NCI-H748 (cell line): ENCODE results near the gene ATP13A5.

ENCODE experiments used
- DNase-seq: peaks from one replicate; lab custom pipeline; 2025; ENCODE audit not compliant: unreplicated experiment; lab: John Stamatoyannopoulos, UW

The ATP13A5 gene

DNA sequence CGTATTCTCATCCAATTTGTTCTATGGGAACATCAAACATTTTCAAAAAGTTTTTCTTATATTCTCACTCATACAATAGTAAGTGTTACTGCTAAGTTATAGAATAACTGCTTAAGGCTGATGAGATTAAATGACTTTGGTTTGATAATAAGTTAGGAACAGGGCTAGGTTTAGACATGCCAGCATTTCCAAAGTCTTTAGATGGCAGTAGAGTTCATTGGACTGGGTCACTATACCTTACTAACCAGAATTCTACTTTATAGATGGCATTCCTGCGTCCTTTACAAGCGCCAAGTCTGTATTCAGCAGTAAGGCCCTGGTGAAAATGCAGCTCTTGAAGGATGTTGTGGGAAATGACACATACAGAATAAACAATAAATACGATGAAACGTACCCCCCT, 115.8 kb downstream of the ATP13A5 start:
- DNase-seq, result no peak

- no peak for DNase-seq
Observed at GRCh38 chr3:193261970-193262369, 116.6 kb downstream of the ATP13A5 start.

DNA sequence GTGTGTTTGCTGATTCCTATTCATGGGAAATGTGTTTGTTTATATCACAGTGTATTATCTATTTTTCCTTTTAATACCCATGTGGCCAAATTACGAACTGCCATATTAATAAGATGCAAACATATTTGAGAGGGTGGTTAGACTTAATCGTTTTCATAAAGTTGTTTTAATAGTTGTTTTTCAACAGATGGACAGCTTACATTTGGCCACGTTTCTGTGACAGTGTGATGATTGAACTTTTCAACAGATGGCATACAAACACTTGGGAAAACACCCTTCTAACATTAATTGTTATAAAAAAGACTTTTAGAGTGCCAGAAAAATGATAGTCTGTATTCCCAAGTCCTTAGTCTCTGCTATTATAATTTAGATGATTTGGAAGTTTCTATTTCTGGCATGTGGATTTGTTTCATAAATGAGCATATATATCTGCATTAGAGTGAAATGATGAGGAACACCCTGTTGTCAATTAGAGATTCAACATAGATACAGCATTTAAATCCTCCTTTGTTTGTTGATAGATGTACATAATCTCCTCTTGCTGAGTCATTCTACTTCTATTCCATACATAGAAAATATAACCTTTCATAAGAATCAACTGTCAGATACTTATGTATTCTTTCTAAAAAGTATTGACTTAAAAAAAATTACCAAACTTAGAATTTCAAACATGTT, 124.4 kb downstream of the ATP13A5 start:
- DNase-seq, result no peak

- DNase-seq, result no peak
Observed at GRCh38 chr3:193250492-193250891, 128.1 kb downstream of the ATP13A5 start.

DNA sequence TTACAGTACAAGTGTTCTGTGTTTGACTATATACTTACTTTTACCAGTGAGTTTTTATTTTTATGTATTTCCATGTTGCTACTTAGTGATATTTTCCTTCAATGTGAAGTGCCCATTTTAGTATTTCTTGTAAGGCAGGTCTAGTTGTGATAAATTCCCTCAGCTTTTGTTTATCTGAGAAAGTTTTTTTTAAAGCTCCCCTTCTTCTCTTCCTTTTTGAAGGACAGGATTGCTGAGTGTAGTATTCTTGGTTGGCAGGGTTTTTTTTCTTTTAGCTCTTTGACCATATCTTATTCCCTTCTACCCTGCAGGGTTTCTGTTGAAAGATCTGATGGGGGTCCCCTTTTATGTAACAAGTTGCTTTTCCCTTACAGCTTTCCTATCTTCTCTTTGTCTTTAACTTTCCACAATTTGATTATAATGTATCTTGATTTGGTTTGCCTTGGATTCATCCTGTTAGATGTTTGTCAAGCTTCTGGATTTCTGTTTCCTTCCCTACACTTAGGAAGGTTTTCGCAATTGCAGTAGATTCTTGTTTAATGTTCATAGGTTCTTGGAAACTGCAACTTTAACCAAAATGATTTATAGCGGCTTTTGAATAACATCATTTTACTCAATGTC, 129.6 kb downstream of the ATP13A5 start:
- no peak for DNase-seq

DNA sequence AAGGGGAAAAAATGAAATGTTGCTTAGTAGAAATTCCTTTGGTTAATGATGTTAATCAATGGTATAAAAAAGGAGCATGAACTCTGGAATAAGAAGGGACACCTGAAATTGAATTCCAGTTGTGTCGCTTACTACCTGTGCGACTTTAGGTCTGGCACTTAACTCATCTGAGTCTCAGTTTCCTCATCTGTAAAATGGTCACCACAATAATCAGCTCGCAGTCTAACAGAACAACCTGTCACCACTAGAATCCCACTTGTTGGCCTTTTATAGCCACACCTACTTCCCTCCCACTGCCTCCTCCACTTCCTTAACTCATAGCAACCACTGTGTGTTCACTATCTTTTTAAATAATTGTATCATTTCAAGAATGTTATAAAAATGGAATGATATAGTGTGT, 135.0 kb downstream of the ATP13A5 start:
- DNase-seq, result no peak

DNA sequence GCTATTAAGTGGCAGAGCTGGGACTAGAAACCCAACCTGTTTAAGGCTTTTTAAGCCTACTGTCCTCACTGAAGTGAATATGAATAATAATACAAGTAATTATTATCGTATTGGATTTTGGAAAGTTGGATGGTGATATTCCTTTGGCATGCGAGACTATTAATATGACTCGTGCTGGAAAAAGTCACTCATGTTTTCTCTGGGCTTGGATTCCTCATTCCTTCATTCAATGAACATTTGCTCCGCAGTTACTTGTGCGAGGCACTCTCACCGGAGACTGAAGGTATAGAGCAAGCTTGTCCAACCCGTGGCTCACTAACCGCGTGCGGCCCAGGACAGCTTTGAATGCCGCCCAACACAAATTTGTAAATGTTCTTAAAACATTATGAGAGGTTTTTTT, 136.8 kb downstream of the ATP13A5 start:
- DNase-seq, result no peak

DNA sequence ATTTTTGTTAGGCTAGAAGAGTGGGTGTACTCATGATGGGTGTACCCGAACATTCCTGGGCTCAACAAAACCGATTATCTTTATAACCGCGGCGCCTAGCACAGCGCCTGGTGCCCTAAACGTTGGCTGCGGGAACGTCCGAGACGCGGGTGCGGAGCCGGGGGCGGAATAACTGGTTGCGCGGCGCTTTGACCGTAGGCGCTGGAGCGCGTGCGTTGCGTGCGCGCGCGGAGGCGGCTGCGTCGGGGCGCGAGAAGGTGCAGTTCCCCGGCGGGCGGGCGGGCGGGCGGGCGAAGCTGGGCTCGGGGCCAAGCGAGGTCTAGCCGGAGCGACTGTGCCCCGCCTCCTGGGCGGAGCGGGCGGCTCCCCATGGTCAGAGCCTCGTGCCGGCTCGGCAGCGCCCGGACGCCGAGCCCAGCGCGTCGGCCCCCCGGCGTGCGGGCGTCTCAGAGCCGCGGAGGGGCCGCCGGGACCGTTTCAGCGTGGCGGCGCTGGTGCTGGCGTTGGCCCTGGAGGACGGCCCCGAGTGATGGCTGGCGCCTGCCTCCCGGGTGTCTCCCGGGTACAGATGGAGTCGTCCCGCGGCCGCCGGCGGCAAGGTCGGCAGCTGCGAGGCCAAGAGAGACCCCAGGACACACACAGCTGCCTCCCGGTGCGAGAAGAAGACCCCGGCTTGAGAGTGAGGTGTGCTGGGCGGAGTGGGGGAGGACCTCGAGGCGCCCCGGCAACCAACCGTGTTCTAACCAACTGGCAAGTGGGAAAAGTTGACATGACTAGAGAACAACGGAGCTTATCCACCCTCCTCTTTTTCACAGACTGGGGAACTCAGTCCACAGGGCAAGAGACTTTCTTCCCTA, 137.5 kb downstream of the ATP13A5 start, which contains the start of gene PLAAT1:
PLAAT1 (plus strand) TSS at position 373 of the 857 bp plus-strand sequence. CDS start 14,429 bp downstream, outside the sequence.
- peak; percentile 85 for DNase-seq

DNA sequence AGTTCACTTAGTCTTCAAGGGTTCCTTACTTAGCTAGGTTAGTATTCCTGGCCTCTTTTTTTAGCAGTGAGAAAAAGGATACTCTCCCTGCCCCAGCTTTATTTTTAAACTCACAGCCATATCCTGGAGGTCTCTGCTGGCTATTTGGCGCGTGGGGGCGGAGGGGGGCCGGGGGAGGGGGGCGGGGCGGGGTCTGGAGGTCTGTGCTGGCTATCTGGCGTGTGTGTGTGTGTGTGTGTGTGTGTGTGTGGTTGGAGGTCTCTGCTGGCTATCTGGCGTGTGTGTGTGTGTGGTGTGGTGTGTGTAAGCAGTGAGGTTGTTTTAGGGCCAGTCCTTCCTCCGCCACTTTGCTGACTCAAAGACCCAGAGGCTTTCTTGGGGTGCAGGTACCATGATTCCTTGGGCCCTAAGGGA, 138.1 kb downstream of the ATP13A5 start:
- peak; percentile 49 for DNase-seq

DNA sequence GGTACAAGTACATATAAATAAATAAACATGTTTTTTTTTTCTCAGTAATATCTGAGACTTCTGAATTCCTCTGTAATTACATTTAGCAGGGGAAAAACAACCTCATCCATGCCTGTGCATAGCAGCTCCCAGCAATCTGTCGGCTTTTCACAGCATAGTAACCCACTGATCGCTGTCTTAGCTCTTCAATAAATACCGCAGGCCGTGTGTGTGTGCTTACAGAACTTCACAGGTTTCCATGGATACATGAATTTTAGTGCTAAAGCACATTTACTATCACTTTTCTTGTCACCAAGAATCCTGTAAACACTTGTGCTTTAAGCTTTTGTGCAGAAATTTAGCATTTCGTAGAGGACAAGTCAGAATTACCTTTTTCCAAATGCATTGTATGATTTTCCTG, 141.5 kb downstream of the ATP13A5 start:
- no peak for DNase-seq

DNA sequence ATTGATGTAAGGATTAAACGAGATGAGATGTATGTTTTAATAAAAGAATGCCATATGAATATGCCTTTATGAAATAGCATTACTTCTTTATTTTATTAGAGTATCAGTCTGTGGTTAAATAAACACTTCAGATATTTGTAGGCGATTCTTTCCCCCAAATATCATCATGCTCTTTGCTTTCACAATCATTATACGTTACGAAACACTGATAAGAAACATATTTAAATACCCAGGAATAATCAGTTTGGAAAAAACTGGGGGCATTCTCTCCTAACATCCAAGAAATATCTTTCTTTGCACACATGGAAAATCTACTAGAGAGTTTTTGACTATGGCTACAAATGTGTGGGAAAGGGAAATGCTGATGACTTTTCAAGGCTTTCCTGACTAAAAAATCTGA, 142.0 kb downstream of the ATP13A5 start:
- no peak for DNase-seq

DNA sequence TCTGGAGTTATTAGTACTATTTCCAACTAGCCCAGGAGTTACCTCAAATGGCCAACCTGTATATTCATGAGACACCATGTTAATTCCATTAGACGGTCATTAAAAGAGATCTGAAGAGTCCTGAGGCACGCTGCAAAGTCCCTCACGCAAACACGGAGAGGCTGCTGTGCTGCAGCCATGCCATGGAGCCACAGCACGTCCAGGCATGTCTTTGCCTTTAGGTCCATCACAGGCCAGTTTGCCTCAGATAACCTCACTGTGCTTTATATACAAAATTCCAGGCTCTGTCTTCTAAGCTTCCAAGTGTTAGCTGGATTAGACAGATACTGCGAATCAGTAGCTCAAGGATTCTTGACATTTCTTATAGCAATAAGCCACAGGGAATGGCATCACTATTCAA, 147.4 kb downstream of the ATP13A5 start:
- DNase-seq, result no peak

DNA sequence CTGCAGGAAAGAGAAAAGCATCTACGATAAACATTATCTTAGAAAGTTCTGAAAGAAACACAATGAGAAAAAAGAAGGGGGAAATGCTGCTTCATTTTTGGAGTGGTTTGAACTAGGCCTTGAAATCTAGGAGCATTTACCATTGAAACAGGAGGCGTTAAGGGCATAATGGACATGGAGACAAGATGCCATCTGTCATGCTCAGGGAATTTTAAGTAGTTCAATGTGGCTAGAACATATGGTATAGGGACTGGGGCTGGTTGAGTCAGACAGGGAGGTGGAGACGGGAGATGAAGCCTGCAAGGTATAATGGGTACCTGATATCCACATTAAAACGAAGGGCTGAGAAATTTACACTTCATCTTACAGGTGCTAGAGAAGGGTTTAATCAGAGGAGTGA, 147.9 kb downstream of the ATP13A5 start:
- DNase-seq, result no peak

GRCh38 chr3:193229851-193230420, 148.6 kb downstream of the ATP13A5 start:
- DNase-seq, result no peak

- no peak for DNase-seq
Observed at GRCh38 chr3:193228206-193228605, 150.3 kb downstream of the ATP13A5 start.

DNA sequence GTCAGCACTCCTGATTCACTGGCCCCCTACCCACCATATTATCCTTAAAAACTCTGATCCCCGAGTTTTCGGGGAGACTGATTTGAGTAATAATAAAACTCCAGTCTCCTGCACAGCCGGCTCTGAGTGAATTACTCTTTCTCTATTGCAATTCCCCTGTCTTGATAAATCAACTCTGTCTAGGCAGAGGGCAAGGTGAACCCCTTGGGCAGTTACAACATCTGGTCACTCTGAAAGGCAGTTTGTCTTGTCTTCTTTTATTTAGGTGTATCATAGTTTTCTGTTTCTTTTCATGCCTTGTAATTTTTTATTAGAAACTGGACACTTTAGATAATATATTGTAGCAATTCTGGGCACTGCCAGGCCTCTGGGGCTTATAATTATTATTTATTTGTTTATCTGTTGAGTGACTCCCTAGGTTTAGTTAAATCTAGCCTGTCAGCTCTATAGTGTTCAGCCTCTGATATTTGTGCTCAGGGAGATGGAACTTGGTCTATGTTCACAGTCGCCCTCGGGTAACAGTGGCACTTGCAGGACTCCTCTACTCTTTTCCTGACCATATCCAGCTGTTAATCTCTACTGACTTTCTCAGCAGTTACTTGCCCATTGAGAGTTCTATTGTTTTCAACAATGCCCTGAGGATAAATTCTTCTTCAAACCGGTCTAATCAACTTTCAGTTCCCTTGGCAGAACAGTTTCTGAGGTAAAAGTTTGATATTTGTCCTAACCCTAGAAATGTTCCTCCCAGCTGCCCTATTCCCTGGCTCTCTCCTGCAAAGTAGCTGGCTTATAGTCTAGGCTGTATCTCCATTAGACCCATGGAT, 153.0 kb downstream of the ATP13A5 start:
- DNase-seq, result no peak
